COLO829 (cell line): Measurements from ENCODE around the gene DPP7.

Experiments used
- DNase-seq: peaks from one replicate; pipeline ENCODE4 v3.0.0; 2012; ENCODE audit warnings: low spot score

The DPP7 gene

GRCh38 chr9:137114613-137115393, at the start of gene DPP7:
Gene DPP7, minus strand, starts transcription at chr9:137114733. Its CDS starts 20 bp downstream, at chr9:137114713.
- DNase-seq, result peak; percentile 61

- DNase-seq, result no peak
Observed at GRCh38 chr9:137163805-137164204, 49.3 kb upstream of the DPP7 start.

GRCh38 chr9:137163365-137163715, 48.8 kb upstream of the DPP7 start:
- peak; percentile 59 for DNase-seq

- DNase-seq, result peak; percentile 56
Observed at GRCh38 chr9:137162505-137163364, 48.2 kb upstream of the DPP7 start.

- no peak for DNase-seq
Observed at GRCh38 chr9:137161558-137162486, 47.3 kb upstream of the DPP7 start.

GRCh38 chr9:137160716-137161557, 46.4 kb upstream of the DPP7 start:
- no peak for DNase-seq

- DNase-seq, result no peak
Observed at GRCh38 chr9:137160054-137160425, 45.5 kb upstream of the DPP7 start.

- no peak for DNase-seq
Observed at GRCh38 chr9:137159105-137160053, 44.8 kb upstream of the DPP7 start.

- no peak for DNase-seq
Observed at GRCh38 chr9:137158625-137159024, 44.1 kb upstream of the DPP7 start.

- no peak for DNase-seq
Observed at GRCh38 chr9:137157618-137158415, 43.3 kb upstream of the DPP7 start.

- DNase-seq, result peak; percentile 56
Observed at GRCh38 chr9:137156567-137157375, 42.2 kb upstream of the DPP7 start.

- DNase-seq, result no peak
Observed at GRCh38 chr9:137152844-137153405, 38.4 kb upstream of the DPP7 start.

- peak; percentile 97 for DNase-seq
Observed at GRCh38 chr9:137150617-137151457, 36.3 kb upstream of the DPP7 start.

- DNase-seq, result peak; percentile 98
Observed at GRCh38 chr9:137149942-137150616, 35.5 kb upstream of the DPP7 start.

- no peak for DNase-seq
Observed at GRCh38 chr9:137149363-137149762, 34.8 kb upstream of the DPP7 start.

- DNase-seq, result no peak
Observed at GRCh38 chr9:137148661-137149060, 34.1 kb upstream of the DPP7 start.
